Adrenal gland (tissue), 5 donors: ENCODE measurements around the gene FBXW8.

ENCODE experiments used
- CTCF ChIP-seq, 6 experiments: fragments of 450-650 bp in 4 of 6; fragments of 200-600 bp in 2 of 6; sonication (generic) in 1 of 6; IDR thresholded peaks; 1 replicate in 5 of 6; 2 replicates in 1 of 6; pipeline versions ENCODE4 v1.5.1 to v1.8.0; 2016 to 2021; ENCODE audit warnings: antibody characterized with exemption in 6 of 6, mild to moderate bottlenecking in 2 of 6, moderate library complexity in 1 of 6
- POLR2A ChIP-seq, 2 donors: fragments of 450-650 bp; IDR thresholded peaks; one replicate each; pipeline ENCODE4 v1.6.1; 2017; ENCODE audit warnings: antibody characterized with exemption in 2 of 2, mild to moderate bottlenecking in 2 of 2, moderate library complexity in 1 of 2
- donor health status: DM: no; HTN: no; CAD: no.

GRCh38 chr12:116964054-116965050 is 53.6 kb downstream of the FBXW8 start:
- no peak for TF ChIP-seq CTCF (IDR thresholded peaks at IDR 0.05)
- no peak for TF ChIP-seq POLR2A (IDR thresholded peaks at IDR 0.05)
